SU-DHL-6 (cell line): ENCODE data around the gene MAP1A.

ENCODE experiments used
- EZH2phosphoT487 ChIP-seq: fragments of 200-600 bp; sonication (generic), shearing (Covaris generic); conservative IDR thresholded peaks from 2 replicates; pipeline ENCODE4 v1.6.1; 2018; ENCODE audit warnings: mild to moderate bottlenecking, antibody characterized with exemption, low read length, moderate library complexity, mixed read lengths
- TF ChIP-seq, protein P1 (sequence below): fragments of 200-600 bp; sonication (generic); IDR thresholded peaks from one replicate; pipeline ENCODE4 v1.5.1; 2017; ENCODE audit warnings: antibody characterized with exemption, mild to moderate bottlenecking, low read length, moderate library complexity; ENCODE audit not compliant: insufficient read depth, poor library complexity, severe bottlenecking

GRCh38 chr15:43492266-43492665 is 25.1 kb upstream of the MAP1A start:
- TF ChIP-seq, protein P1, sequence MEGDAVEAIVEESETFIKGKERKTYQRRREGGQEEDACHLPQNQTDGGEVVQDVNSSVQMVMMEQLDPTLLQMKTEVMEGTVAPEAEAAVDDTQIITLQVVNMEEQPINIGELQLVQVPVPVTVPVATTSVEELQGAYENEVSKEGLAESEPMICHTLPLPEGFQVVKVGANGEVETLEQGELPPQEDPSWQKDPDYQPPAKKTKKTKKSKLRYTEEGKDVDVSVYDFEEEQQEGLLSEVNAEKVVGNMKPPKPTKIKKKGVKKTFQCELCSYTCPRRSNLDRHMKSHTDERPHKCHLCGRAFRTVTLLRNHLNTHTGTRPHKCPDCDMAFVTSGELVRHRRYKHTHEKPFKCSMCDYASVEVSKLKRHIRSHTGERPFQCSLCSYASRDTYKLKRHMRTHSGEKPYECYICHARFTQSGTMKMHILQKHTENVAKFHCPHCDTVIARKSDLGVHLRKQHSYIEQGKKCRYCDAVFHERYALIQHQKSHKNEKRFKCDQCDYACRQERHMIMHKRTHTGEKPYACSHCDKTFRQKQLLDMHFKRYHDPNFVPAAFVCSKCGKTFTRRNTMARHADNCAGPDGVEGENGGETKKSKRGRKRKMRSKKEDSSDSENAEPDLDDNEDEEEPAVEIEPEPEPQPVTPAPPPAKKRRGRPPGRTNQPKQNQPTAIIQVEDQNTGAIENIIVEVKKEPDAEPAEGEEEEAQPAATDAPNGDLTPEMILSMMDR: no peak
- no peak for TF ChIP-seq EZH2phosphoT487
